GM18861 (cell line): Measurements from ENCODE around the gene CYP24A1.

Experiments
- ATAC-seq: cut with Tn5 transposase; IDR thresholded peaks from one replicate; pipeline ENCODE4 v1.9.1; 2021; ENCODE audit not compliant: unreplicated experiment

CYP24A1 gene

GRCh38 chr20:54176610-54177009 lies 2.8 kb upstream of the CYP24A1 start:
- no peak for ATAC-seq

DNA sequence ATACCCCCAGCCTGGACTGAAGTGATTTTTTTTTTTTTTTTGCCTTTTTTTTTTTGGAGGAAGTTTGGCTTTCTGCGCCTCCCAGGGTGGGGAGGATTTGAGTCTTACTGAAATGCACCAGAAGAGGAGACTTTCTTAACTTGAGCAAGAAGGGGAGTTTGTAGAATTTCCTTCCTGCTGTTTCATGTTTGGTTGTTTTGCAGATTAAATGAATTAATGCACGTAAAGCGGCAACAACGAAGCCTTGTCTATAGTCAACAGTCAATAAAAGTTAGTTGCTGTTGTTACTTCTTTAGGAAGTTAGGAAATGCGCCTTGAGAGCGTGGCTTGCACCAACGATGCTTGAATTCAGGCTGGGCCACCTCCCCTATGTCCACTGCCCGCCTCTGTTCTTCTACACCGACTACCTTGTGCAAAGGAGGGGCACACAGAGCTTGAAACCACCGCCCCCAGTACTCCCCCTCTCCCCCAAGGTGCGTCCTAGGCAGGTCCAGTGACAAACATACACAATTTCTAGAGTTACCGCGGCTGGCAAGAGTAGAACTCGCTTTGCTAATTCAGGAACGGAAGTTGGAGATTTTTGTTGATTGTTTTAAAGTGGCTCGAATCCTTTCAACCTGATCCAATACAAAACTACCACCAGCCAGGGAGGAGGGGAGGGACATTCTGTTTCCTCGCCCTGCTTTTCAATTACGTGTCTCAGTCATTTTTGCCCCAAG lies 830 bp upstream of the CYP24A1 start:
- ATAC-seq, result no peak

DNA sequence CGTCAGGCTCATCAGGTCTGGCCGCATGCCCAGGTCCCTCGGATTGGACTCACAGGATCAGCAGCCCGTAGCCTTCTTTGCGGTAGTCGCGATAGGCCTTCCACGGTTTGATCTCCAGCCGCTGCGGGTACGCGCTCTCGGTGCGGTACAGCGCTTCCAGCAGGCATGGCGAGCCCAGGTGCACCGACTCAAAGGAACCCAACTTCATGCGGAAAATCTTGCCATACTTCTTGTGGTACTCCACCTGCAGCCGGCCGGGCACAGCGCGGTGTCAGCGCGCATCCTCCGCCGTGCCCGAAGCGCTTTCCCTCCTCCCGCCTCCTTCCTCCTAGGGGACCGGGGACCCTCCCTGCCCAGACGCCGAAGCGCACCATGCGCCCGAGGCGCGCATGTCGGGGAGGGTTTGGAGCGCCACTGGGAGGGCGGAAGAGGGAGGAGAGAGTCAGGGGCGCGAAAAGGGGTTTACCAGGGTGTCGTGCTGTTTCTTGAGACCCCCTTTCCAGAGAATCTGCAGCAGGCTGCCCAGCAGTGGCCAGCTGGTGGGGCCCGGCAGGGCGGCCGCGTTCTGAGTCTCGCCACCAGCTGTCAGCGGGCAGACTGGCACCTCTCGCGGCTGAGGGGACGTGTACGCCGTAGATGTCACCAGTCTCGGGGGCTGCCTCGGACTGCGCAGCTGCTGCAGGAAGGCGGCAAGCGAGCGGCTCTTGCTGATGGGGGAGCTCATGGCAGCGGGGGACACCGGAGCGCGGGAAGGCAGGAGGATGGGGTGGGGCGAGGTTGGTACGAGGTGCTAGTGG lies 732 bp downstream of the CYP24A1 start:
- ATAC-seq, result no peak

GRCh38 chr20:54172532-54172855 lies 1.3 kb downstream of the CYP24A1 start:
- no peak for ATAC-seq

- no peak for ATAC-seq
Observed at GRCh38 chr20:54170963-54171362, 2.8 kb downstream of the CYP24A1 start.

DNA sequence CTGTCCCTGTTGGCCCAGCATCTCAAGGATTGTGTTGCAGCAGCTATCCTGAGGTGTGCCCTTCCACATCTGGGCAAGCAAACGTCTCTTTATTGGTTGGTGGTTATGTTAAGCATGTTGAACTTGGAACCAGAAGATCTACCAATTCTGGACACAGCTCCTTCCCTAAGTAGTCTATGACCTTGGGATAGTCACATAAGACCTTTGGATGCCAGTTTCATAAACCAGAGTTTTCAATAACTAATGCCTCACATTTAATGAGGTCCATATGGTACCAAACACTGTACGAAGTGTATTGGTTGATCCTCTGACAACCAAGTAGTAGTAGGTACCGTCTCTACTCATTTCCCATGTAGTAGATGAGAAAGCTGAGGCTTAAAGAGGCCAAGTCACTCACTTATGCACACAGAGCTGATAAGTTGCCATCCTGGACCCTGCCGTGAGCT lies 3.7 kb downstream of the CYP24A1 start:
- ATAC-seq, result no peak

DNA sequence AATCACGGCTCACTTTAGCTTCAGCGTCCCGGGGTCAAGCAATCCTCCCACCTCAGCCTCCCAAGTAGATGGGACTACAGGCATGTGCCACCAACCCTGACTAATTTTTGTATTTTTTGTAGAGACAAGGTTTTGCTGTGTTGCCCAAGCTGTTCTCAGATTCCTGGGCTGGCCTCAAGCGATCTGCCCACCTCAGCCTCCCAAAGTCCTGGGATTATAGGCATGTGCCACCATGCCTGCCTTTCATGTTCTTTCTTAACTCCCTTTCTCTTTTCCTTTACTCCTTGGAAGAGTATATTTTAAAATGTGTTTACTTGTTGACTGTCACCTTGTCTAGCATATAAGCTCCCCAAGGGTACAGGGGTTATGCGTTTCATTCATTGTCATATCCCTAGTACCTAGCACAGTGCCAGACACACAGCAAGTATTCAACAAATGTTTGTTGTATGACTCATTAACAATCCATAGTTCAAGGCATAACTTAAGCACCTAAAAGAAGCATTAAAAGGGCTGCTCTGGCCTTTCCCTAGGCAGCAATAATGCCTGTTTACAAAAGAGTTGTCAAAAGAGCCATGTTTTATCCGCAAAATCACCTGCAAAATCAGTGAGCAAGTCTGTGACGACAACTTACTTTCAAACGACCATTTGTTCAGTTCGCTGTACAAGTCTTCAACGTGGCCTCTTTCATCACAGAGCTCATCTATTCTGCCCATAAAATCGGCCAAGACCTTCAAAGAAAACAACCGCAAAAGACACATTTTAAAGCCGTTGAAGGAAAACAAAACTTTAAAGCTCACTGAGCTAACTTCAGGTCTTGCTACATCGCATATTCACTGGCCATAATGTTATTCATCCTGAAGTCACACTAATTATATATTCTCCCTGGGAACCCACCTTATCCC lies 4.6 kb downstream of the CYP24A1 start:
- no peak for ATAC-seq

- no peak for ATAC-seq
Observed at GRCh38 chr20:54167909-54168872, 5.6 kb downstream of the CYP24A1 start.

- ATAC-seq, result no peak
Observed at GRCh38 chr20:54166987-54167662, 6.7 kb downstream of the CYP24A1 start.

- ATAC-seq, result no peak
Observed at GRCh38 chr20:54165803-54166202, 8.0 kb downstream of the CYP24A1 start.

DNA sequence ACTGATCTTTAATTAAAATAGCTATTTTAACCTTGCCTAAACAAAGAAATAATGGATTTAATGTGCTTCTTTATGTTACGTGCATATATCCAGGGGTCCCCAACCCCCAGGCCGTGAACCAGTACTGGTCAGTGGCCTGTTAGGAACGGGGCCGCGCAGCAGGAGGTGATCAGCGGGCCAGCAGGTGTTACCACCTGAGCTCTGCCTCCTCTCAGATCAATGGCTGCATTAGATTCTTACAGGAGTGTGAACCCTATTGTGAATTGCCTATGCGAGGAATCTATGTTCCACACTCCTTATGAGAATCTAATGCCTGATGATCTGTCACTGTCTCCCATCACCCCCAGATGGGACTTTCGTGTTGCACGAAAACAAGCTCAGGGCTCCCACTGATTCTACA lies 8.8 kb downstream of the CYP24A1 start:
- no peak for ATAC-seq

GRCh38 chr20:54163402-54163801 lies 10.4 kb downstream of the CYP24A1 start:
- ATAC-seq, result no peak

DNA sequence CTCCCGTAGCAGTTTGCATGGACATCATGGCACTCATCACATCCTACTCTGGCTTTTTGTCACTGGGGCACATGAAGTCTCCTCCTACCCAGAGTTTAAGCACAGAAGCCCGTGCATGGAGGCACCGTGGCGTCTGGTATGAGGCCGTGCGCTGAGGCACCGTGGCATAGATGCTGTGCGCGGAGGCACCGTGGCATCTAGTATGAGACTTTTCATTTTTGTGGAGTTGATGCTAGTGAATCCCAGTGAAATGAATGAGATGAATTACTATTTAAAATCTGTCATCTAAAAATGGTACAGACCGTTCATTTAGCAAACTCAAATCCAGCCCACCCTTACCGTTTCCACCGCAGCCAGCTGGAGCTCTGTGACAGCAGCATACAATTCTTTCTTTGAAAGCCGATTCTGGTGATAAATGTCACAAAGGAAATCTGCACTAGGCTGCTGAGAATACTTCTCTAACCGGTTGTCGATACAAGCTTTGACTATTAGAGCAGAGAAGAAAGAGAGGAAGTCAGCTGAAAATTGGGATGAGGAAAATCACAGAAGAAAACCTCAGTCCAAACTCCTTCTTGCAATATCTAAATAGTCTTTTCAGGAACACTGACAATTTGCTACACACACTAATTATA lies 11.3 kb downstream of the CYP24A1 start:
- ATAC-seq, result no peak

DNA sequence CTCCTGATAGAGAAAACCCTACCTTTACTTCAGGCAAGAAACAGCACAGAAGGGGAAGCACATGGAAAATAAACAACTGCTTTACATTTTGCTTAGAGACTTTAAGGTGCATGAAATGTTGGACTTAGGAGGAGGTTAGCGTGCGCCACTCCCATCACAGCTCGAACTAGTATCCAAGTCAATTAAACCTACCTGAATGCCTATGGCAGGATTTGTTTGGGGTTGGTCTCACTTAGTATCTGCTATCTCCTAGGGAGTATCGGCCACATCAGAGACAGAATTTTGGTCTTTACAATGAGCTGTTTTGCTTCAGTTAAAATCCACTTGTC lies 12.0 kb downstream of the CYP24A1 start:
- no peak for ATAC-seq

GRCh38 chr20:54161008-54161820 lies 12.6 kb downstream of the CYP24A1 start:
- ATAC-seq, result no peak

GRCh38 chr20:54160065-54161007 lies 13.4 kb downstream of the CYP24A1 start:
- no peak for ATAC-seq

DNA sequence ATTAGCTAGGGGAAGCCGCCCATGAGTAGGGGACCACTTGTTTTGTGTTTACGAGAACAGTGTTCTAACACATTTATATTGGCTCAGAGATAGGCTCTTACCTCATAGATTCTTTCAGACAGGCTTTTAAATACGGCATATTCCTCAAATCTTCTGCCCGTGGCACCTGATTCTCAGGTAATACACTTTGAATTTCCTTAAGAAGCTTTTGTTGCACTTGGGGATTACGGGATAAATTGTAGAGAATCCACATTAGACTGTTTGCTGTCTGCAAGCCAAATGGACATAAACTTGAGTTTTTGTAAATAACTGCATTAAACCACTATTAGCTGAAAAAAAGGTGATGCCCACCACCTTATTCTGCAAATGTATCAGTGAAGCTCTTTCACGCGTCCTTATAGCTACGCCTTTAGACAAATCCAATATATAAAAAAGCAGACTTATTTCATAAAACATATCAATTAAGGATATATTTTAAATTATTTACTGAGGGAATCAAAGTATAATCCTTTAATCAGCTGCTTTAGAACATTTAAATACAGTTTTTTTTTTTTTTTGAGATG lies 14.8 kb downstream of the CYP24A1 start:
- ATAC-seq, result no peak
